AG09309 (cell line): ENCODE results near the gene ALX4.

Experiments
- DNase-seq: peaks from one replicate; pipeline ENCODE4 v3.0.0-alpha.2; 2010; ENCODE audit warnings: low read depth
- H3K4me3 ChIP-seq: 2 replicates; pipeline ENCODE4 v1.5.1; 2011; ENCODE audit warnings: mild to moderate bottlenecking, low read depth, low read length, moderate library complexity; ENCODE audit not compliant: control insufficient read depth
- CTCF ChIP-seq: IDR thresholded peaks from 2 replicates; pipeline ENCODE4 v1.5.1; 2011; ENCODE audit warnings: mild to moderate bottlenecking, low read depth, low read length, inconsistent platforms; ENCODE audit not compliant: insufficient read depth, control insufficient read depth; ENCODE audit errors: missing control alignments

Gene ALX4

GRCh38 chr11:44264438-44264749, 45.5 kb downstream of the ALX4 start:
- TF ChIP-seq CTCF = no peak
- H3K4me3 ChIP-seq = no peak overlapping the region
- DNase-seq = no peak

DNA sequence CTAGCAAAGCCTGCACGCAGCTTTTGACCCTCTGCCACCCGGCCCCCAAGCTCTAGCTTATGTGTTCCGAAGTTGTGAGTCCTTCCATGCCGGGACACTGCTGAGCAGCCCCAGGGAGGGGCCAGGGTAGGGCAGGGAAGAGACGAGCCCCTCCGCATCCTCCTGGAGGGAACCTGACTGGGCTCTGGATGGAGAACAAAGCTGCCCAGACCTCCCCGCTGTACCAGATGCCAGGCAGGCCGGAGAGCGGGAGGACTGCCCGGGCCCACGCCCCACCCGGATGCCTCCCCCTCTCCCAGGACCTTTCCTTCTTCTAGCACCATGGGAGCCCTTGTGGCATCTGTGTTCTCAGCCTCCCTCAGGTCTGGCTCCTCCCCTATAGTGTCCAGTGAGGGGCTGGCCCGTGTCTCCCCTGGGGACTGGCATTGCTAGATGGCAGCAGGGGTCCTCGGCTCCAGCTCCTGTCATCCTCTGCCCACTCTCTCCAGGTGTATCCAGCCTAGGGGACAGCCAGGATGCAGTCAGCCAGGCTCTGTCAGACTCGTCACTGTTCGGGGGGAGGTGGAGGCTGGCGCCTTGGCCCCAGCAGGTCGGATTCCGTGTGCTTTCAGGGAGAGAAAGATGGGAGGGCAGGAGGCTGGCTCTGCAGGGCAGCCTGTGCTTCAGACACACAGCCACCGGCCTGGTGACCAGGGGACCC, 46.1 kb downstream of the ALX4 start:
- no peak overlapping the region for H3K4me3 ChIP-seq
- DNase-seq = no peak
- no peak for TF ChIP-seq CTCF

DNA sequence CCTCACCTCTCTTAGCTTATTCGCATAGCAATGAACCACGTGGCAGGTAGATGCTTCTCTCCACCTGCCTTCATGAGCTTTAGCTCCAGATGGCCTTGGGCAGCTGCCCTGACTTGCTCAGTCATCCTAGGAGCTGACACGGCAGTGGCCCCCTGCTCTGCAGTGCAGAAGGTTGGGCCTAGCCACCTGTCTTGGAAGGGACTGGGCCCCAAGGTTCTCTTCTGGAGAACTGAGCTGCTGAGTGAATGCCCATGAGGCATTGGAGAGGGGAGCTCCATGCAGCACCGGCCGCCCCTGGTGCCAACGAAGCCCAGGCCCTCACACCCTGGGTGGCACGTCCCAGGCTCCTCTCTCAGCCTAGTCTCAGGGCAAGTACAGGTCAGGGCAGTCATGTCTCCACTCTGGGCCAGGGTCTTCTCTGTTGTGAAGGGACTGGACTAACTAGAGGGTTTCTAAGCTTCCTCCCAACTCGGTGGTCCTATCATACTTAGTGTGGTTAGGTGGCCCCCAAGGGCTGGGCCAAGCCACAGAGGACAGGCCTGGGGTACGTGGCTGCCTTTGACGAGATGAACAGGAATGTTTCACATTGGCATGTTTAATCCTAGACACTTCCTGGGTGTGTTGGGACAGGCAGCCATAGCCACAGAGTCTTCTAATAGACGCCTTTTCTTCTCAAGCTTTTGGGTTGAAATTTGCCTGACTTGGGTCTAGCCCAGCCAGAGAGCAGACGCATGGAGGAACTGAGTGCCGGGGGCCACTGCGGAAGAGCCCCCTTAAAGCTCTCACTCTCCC, 47.9 kb downstream of the ALX4 start:
- H3K4me3 ChIP-seq = no peak overlapping the region
- TF ChIP-seq CTCF = no peak
- DNase-seq = no peak

DNA sequence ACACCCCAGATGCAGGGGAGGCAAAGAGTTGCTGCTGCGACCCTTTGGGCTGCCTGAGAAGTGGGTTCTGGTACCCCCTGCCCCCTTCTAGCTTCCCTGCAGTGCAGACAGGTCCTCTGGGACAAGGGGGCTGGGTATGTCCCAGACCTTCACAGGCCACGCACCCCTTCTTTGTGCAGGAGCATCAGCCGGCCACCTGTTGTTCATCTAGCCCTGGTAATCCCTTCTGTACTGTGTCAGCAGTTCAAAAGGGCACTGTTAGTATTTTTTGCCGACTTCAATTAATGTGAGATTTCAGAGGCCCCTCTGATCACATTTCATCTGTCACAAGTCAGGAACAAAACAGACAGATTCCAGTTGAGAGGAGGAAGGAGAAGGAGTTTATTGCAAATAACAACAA, 49.9 kb downstream of the ALX4 start:
- TF ChIP-seq CTCF = no peak
- DNase-seq = no peak
- H3K4me3 ChIP-seq = no peak overlapping the region

GRCh38 chr11:44258839-44259420, 51.0 kb downstream of the ALX4 start:
- DNase-seq = no peak
- no peak for TF ChIP-seq CTCF
- no peak overlapping the region for H3K4me3 ChIP-seq

DNA sequence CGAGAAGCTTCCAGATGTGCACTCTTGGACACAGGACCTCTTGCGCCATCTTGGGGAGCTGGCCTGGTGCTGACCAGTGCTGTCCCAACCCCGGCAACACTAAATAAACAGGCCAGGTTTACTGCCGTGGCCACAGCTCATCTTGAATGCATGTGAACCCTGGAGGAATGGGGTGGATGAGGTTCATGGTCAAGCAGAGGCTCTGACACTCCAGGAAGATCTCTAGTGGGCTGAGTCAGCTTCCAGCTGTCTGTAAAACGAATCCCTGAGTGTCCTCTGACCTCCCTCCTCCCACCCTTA, 51.8 kb downstream of the ALX4 start:
- H3K4me3 ChIP-seq = no peak overlapping the region
- no peak for TF ChIP-seq CTCF
- DNase-seq = no peak
